HG03095 (cell line): ENCODE data around the gene CCDC70.

ENCODE experiments used
- ATAC-seq: cut with Tn5 transposase; IDR thresholded peaks from one replicate; pipeline ENCODE4 v1.9.1; 2021; ENCODE audit warnings: moderate library complexity; ENCODE audit not compliant: unreplicated experiment

CCDC70 gene

DNA sequence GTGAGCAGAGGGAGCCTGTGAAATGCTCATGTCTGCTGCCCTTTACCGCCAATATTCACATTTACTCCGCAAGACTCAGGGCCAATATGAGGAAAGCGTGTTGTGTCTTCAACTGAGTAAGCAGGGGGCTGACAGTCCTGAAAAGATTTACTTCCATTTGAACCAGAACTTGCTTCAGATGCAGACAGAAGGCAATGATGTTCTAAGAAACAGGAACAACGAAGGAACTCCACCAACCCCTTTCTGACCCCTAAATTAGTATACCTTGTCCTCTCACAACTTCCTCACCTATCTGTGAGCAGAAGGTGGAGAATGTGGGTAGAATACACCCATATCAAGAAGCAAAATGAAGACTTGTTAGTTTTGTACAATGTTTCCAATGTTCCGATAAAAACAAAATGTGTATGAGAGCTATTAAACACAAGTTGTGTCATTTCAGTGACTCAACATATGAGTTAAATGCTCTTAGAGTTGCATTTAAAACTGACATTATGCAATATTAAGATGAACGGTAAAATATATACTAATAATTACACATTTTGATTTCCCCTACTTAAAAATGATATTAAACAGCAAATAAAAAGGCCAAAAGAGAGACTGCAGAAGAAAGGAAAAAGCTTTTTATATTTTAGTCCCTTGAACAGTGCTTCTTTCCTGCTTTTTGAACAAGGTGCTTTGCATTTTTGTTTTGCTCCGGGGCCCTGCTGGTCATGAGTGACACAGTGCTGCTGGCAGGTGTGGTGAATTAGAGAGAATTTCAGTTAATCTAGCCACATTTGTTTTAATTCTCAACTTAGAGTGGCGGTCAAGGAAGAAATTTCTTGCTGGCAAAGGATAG is 32.8 kb upstream of the CCDC70 start:
- ATAC-seq, result no peak

DNA sequence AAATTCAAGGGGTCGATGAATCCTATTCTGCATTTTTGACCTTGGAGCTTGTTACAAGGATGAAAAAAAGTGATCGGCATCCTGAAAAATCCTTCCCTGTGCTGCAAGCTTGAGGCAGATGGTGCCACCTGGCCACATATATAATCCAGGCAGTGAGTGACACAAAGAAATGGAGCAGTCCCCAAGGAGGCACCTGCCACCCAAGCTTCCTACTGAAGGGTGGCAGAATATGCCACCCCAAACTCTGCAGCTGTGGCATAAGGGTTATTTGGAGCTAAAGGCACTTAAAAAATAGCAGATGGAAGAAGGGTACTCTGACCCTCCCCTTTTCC is 32.2 kb upstream of the CCDC70 start:
- ATAC-seq, result no peak

DNA sequence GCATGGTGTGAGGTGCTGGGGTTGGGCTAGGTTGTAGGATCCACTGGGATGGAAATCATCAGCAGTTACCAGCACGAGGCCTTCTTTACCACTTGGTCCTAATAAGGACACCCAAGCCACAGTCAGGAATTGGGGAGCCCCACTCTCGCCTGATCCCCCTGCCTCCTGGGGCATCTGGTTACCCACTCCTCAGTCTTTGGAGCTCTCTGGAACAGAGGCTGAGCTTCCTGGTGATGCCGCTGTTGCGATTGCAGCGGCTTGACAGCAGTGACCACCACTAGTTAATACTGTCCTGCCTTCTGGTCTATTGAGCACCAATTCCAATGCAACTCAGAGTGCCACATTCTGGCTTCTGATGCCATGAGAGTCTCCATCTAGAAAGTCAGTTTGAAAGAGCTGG is 30.2 kb upstream of the CCDC70 start:
- ATAC-seq, result no peak

DNA sequence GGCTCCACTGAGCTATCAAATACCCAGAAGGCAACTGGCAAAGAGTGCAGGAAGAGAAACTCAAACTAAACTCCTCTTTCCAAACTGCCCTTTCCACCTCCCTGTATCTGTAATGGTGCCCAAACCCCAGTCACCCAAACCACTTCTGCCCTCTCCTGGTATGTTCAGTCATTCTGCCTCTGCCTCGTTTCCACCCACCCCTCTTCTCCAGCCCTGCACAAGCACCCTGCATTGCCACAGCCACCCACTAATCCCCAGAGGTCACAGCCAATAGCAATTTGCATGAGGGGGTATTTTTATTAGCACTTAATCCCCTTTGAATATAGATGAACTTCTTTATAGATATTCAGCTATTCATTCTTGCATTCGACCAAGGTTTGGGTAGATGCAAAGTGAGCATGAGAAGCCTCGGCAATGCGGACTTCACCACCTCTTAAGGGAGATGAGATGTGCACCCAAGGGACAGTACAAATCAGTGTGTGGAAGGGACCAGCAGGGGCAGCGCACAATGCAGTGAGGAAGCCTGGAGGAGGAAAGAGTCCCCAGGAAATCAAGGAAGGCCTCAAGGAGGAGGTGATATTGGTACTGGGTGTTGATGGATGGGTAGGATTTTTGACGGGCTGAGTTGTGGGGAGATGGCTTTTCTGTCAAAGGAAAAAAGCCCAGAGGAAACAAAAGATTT is 29.2 kb upstream of the CCDC70 start:
- ATAC-seq, result peak; percentile 74

DNA sequence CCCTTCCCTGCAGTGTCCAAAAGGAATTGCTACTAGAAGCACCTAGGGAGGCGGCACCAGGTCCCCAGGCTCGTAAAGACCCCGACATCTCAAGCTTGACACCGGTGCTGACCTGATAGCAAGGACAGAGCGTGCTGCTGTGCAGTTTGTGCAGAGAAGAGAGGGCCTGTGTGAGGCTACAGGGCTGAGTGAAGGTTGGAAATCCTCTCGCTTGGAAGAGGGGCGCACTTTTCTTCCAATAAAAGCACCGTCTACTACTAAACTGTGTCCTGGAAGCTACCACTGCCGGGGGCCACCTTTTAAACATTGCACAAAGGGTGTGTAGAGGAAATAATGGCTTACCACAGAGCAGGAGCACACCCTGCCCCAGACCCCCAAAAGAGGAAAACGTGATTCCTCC is 27.8 kb upstream of the CCDC70 start:
- ATAC-seq, result no peak

DNA sequence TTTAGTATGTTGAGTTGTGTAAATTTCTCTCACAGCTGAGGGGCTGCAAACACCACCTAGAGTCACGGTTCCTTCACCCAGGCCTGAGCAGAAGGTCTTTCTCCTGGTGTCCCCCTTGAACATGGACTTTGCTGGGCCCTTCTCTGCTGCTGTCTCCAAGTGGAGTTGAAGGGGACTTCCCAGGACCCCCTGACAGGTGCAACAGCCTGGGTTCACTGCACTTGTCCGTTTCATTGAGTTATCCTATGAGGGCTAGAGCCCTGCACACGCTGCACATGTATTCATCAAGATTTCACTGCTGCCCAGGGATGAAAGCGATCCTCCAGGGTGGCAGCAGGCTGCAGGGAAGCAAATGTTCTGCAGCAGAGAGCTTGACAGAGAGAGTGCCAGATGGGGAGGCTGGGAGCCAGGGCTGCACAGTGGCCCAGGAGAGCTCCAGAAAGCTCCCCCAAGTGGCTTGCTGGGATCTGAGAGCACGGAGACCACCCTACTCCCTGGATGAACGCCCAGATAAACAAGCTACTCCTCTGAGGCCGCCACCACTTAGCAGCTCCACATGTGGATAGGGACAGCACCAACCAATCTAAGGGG is 27.1 kb upstream of the CCDC70 start:
- ATAC-seq, result no peak

DNA sequence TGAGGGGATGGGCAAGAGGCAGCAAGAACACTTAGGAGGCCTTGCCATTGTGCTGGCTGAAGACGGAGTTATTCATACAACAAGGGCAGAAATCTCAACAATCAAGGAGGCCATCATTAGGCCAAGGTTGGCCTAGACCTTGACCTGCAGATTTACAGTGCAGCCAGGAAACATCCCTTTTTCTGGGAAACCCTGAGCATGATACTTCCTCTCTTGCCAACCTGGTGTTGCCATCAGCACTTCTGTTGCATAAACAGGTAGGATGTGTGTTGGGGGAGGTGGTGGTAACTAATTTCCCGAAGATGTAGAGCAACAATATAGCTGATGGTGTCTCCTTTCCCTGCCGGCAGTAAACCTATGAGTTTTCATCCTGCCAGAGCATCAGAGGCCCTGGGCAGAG is 24.8 kb upstream of the CCDC70 start:
- ATAC-seq, result no peak

DNA sequence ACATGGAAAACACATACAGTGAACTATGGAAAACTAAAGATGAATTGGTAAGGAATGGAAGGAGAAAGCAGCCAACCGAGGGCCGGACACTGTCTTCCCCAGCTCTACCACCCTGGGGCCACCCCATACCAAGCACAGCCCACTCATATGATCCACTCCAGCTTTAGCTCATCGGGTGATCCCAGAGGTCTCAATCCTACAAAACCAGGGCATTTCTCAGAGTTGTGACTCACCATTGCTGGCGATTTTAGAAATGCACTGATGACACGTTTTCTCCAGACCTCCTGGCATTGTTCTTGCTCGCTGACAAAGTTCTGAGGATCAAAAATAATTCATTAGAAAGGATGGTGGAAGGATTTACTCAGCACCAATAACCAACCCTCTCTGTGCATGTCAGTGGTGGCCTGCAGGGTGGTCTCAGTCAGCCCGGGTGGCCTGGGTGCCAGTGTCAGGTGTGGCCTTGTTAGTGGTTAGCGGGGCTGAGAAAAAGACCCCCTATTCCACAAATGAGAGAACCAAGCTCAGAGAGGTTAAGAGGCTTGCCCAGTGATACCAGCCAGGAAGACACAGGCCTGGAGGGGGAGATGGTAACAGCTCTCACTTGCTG is 23.4 kb upstream of the CCDC70 start:
- ATAC-seq, result no peak

DNA sequence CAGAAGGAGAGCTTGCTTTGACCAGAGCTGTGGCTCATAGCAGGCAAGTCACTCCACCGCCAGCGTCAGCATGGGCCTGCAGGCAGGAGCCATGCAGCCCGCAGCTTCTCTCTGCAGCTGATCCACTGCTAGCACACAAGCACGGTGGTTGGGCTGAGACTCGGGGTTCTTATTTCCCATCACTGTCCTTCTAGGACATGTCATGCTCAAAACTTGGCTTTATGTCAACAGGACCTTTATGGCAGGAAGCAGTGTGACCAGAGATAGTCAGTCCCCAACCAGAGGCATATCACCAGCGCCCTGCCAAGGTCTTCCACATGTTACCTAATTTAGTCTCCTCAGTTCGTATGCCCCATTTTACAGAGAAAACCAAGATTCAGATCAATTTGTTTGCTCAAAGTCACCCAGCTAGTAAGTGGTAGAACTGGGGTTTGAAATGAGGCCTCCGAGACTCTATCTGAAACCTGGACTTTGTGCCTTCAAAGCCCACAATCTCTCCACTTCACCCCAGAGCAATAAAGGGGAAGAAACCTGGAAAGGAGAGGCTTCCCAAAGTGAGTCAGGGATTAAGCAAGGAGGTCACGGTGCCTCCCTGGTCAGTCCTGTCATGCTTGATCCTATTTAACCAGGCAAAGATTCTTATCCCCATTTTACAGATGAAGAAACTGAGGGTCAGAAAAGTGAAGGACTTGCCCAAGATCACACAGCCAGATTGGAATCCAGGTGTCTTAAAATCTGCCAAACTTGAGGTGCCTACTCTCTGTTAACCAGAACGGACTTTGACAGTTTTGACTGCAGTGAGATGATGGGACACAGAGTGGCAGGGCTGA is 21.8 kb upstream of the CCDC70 start:
- no peak for ATAC-seq

DNA sequence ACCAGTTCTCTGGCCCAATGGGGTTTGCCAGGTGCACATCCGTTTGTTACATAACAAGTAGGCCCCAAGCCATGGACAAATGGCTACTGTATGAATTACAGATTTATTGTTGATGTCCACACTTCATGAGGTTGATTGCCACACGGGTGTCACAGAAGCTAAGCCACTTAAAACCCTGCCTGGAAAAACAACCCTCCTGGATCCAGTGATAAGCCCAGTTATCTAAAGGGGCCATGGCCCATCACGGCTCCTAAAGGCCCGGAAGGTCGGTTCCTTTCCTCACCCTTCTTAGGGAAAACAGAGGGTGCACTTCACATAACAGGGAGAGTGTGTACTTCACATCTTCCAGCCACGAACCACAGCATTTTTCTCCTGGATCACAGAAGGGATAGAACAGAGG is 20.9 kb upstream of the CCDC70 start:
- ATAC-seq, result no peak

DNA sequence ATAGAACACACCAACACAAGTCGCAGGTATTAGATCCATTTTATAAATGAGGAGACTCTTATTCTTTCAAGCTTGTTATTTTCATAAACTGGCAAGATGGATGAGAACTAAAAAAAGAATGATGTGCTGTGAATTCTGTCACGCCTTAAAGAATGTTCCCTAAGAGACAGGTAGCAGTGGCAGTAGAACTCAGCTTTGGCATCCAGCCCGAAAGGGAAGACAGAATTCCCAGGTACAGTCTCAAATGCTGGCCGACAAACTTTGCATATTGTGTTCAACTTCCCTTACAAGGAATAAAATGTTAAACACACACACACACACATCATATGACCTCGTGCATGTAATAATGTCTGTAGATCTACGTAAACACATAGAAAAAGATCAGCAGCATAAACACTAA is 20.0 kb upstream of the CCDC70 start:
- no peak for ATAC-seq

DNA sequence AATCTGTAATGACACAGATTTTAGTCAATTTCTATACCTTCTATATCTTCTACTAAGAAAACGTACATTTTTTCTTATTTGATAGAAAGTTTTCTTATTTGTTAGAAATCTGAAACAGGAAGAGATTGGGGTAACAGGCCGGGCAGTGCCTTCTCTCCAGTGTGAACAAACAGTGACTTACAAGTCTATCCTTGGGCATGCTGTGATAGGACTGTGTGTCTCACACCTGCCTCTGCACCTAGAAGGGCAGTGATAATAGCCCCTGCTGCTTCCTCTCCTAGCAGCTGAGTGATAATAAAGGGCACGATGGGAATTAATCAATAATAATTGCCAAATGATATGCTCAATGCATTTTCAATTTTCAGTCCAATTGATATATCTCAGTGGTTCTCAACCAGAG is 18.2 kb upstream of the CCDC70 start:
- no peak for ATAC-seq

DNA sequence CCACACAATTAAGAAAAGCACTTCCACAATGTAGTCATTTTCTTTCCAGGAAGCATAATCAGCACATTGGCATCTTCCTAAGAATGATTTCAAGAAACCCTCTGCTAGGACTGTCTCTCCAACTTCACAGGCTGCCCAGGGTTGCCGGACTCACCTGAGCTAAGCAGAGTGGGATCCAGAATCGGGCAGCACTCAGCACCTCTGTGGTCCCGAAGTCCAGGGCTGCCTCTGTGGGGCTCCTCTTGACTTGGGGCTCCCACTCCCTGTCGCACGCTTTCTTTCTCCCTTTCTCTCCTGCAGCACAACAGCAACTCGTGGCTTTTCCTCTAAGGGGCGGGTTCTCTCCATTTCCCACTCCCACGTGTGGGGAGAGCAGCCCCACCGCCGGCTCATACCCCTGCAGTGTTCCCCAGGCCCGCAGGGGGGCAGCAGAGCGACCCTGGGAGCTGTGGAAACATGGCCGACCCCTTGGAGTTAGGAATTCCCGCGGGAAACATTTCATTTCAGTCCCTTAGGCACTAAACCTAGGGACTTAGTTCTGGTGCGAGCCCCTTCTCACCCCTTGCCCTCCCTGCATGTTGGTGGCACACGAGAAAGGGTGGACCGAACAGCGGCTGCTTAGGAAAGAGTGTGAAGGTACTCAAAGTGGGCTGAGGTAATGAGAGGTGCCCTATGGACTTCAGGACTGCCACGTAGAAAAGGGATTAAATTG is 16.8 kb upstream of the CCDC70 start, which contains the start of gene TMEM272:
Gene TMEM272, minus strand, starts transcription at position 316 of the 712 bp plus-strand sequence. CDS start 6,647 bp downstream, outside the sequence.
- peak; percentile 53 for ATAC-seq

DNA sequence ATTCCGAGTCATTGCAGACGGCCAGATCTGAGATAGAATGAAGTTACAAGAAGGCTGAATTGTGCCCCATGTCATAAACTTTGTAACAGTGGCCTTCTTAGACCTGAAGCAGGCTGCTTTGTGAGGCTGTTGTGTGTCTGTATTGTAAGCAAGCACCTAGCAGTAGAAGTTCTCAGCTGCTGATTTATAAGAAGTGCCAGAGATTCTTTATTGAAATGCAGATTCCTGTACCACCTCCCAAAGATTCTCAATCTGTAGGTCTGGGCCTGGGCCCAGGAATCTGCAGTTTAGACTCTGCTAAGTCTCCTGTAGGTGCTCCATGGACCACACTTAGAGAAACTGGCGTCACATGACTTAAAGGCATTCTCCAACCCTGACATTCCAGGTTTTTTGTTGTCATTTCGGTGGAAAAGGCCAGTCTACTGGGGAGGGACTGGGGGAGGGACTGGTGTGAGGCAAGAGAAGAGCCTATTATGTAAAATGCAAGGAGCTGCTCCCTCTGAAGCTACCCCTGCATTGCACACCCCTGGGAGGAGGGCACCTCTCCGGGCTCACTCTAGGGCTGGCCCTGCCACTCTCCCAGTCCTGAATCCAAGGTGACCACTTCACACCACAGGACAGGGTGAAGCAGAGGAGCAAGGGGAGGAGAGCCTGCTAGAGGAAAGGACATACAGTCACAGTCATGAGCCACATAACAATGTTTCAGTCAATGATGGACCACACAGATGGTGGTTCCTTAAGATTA is 16.0 kb upstream of the CCDC70 start:
- no peak for ATAC-seq

DNA sequence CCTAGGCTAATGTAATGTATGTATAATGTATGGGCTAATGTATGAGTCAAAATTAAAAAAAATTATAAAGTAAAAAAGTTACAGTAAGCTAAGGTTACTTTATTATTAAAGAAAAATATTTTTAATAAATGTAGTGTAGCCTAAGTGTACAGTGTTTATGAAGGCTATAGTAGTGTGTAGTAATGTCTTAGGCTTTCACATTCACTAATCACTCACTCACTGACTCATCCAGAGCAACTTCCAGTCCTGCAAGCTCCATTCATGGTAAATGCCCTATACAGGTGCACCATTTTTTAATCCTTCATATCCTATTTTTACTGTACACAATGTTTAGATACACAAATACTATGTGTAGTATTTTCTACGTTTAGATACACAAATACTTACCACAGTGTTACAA is 15.0 kb upstream of the CCDC70 start:
- no peak for ATAC-seq

DNA sequence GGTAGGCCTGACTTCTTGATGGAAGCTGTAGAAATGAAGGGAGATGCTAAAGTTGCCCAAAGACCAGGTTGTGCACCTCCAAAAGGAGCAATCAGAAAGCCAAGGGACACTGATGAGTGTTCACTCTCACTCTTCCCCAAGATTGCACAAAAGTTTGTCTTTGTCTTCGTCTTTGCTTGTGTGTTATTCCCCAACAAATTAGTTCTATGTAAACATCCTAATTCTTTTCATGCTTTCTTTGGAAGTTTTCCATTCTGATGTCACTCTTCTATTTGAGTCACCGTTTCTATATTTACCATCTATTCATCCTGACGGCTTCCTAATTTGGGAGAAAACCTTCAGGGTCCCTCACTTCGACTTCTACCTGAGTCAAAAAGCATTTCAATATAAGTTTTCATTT is 13.1 kb upstream of the CCDC70 start:
- no peak for ATAC-seq

DNA sequence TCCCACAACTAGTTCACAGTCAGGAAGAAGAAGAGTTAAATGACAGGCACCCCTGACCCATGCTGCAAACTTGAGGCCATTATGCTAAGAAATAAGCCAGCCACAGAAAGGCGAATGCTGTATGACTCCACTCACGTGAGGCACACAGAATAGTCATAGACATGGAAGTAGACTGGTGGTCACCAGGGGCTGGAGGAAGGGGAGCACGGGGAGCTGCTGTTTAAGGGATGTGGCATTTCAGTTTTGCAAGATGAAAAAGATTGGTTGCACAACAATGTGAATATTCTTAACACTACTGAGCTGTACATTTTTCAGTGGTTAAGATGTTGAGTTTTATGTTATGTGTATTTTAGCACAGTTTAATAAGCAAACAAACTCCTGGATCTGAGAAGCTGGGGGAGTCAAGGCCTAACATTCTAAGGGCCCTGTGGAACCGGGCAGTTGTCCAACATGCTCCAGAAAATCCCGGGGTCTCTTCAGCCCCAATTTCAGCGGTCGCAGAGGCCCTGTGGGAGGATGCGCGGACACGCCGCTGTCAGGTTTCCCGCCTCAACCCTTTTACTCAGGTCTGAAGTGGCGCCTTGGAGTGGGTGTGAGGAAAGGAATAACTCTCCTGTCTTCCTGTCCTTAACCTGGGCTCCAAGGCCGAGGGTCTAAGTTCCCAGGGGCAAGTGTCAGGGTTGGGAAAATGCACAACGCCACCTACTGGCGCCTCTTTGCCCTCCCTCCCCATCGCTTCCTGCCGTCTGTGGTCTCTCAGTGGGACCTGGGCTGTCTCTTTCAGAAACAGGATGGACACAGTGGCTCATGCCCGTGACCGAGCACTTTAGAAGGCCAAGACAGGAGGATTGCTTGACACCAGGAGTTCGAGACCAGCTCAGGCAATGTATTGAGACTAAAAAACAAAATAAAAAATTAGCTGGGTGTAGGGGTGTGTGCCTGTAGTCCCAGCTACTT is 12.3 kb upstream of the CCDC70 start:
- ATAC-seq, result no peak

DNA sequence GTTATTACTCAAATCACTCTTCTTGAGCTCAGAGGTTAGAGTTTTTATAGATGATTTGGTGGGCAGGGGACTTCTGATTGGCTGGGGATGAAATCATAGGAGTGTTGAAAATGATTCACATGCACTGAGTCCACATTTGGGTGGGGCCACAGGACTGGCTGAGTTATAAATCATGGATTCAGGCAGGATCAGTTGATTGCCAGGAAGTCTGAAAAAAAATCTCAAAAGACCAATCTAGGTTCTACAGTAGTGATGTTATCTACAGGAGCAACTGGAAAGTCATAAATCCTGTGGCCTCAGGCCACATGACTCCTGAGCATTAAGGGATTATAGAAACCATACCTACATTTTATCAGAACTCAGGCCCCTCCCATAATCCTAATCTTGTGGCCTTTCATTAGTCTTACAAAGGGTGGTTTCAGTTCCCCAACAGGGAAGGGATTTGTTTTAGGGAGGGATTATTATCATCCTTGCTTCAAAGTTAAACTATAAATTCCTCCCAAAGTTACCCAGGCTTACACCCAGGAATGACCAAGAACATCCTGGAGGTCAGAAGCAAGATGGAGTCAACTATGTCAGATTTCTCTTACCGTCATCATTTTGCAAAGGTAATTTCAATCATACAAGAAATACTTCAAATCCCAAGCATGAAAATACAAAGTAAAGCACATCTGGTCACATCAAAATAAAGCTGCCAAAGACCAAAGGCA is 5.6 kb upstream of the CCDC70 start:
- no peak for ATAC-seq
